Measurements from ENCODE around the gene OLFML1.
A peak's percentile ranks its signal among the peaks of the same experiment; 100 is the strongest.

Gene OLFML1

DNA sequence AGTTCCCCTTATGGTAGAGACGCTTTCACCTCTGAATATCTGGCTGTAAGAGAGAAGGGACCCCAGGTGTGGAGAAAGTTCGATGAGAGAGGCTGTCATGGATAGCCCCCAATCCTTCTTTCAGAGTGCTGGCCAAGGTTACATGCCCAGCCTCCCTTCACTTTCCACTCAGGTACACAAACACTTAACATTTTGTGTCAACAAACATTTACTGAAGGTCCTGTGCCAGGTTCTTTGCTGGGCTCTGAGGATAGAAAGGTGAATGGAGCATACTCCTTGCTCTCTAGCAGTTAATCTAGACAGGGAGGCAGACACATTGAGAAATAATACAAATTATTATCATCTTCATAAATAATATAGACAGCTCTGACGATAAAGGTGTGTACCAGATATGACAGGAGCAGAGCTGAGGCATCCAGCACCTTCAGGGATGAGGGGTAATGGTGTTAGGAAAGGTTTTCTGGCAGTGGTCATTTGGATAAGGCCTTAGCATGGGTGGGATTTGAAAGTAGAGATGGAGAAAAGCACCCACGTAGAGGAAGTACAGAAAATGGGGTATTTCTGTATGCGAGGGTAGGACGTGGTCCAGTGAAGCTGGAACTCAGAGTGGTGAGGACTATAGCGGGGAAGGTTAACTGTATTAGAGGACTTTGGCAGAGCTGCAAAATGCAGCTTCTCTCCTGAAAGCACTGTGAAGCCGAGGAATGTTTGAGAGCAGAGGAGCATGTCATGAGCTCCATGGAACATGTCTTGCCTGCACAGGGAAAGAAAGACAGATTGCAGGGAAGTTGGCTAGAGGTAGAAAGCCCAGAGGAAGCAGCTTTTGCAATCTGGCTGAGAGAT is 48.1 kb downstream of the OLFML1 start:
- no peak for DNase-seq

DNA sequence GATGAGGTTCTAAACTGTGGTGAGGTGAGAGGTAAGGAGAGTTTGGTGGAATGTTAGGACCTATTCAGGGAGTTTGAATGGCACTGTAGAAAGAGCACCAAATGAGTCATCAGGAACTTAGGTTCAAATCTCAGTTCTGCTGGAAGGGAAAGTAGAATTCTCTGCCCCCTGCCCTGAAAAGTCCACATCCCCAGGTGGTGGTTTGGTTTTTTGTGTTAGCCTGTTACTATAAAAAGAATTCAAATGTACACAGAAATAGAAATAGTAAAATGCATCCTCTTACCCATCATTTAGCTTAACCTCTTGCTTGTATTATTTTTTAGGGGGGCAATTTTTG is 48.7 kb downstream of the OLFML1 start:
- DNase-seq = no peak

DNA sequence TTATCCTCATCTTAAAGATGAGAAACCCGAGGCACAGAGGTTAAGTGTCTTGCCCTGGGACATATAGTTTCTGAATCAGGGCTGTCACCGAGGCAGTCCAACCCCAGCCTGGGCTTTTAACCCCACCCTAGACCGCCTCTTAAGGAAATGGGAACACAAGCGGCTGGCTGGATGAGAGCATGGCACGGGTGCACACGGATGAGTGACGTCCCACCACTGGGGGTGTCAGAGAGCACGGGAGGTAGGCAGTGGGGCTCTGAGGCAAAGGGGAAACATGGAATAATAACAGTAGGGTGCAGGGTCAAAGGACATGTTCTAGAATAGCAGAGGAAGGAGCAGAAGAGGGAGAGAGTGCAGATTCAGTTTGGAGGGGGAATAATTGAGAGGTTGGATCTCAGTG is 50.8 kb downstream of the OLFML1 start:
- DNase-seq = no peak

DNA sequence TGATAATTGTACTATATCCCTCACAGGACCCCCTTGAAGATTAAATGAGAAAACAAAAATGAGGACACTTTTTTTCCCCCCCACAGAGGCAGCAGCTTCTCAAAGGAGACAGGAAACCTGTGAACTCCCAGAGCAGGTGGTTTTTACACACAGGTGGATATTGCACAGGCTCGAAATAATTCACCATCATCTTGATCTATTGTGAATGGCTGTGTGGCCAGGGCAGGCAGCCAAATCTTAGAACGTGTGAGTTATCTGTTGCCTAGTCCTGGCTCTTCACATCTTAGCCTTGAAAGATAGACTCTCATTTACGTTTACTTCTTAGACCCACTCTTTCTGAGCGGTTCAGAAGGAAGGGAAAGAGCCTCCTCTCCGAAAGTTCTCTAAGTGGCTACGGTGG is 52.0 kb downstream of the OLFML1 start:
- DNase-seq = peak; percentile 51

DNA sequence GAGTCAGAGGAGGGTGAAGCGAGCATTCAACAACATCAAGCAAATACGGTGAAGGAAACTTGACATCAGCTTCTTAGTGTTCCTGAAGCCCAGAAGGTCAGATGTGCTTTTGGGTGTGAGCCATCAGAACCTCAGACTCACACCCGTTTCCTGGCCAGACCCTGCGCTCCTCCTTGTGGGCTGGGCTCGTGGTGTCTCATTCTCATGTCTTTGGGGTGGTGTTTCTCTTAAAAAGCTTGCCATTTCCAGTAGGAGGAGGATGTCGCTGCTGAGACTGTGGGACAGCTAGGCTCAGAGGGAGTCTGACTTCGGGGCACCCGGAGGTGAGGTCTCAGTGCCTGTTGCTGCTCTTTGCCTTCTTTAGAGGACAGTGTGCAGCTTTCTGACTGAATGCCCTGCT is 52.7 kb downstream of the OLFML1 start:
- DNase-seq = no peak

DNA sequence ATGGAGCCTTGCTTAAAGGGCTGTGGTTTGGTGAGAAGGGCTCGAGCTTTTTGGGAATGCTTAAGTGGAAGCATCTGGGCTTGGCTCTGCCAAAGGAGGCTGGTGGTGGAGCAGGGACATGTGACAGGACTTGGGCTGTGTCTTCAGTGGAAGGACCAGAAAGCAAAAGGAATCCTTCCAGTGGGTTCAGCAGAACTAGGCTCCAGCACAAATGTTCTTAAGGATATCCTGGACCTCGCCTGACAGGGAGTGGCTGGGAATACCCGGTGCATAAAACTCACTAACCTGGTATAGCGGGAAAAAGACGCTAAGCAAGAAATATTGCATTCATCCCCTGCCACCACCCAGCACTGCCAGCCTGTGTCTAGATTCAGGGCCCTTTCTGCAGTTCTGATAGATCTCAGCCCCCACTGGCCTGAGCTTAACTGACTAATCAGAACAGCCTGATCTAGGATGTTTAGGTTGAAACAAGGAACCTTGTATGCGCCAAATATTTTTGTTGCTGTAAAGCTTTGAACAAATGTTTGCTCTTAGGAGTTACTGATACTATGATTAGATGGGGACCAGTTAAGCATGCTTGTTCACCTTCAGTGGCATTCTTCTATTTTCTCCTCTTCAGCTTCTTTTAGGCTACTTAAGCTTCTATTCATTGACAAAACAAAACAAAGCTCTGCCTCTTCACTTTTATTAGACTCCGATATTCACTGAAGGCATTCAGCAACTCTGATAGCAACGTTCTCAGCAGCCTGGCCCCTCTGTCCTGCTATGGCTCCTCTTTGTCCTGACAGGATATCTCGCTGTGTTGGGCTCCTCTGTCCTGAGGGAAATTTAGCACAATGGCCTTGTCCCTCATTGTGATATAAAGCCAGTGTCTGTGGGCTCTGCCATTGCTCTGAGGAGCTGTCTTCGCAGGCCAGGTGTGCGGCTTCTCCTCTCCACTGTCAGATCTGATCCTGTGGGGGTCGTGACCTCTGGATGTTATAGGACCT is 53.5 kb downstream of the OLFML1 start:
- no peak for DNase-seq

DNA sequence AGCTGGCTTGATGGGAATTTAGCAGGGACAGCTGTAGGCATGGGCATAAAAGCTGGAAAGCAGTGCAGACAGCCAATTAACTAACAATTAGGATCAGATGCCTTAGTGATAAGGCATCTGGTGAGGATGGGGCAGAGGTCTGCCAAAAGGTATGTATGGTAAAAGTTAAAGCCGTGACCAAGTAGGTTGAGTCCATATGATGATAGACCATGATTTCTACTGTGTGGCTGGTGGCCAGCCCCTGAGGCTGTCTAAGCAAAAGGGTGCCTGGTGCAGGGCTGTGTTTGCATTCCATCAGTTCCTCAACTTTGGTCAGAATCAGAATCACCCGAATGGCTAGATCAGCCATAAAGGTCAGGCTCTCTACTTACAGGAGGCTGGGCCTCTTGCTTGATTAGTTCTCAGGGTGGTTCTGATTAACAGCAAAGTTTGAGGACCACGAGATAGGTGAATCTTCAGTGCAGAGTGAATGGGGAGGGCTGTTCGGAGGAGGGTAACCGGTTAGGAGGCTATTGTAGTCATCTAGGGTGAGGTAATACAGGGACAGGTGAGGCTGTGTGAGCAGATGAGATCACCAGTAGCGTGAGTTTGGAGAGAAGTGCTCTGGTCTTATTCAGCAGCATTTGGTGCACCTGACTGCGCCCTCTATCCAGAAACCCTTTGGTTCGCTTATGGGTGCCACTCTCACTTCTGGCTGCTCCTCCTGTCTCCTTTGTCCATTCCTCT is 55.7 kb downstream of the OLFML1 start:
- DNase-seq = no peak

DNA sequence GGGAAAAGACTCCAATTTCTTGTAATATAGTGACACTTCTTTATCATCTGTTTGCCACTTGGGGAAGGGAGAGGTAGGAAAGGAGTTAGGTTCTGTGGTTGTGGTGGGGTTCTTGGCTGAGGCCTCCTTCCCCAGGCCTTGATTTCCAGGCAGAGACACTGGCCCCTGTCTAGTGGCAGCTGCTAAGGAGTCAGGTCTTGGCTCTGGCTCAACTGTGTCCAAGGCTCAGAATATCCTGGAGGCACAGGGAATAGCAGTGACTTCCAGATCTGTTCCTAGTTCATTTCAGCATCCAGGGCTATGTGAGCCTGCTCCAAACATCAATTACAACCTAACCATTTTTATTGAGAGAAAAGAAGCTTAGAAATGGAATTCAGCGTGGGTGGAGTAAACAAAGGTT is 58.0 kb downstream of the OLFML1 start:
- DNase-seq = no peak

DNA sequence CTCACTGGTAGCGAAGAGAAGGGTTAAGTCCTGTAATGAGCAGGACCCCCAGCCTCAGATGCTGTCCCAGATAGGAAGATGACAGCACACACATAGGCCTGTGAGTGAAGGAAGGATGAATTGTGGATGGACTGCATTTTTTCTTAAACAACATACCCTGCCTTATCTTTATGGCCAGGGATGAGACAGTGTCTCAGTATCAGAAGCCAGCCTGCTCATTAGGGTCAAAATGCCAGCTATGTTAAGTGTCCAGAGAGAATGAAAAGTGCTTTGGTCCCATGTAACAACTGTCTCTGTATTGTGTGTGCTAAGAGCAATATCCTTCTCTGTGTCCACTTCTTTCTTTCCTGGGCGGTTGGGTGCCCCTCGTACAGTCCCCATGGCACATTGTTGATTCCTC is 58.7 kb downstream of the OLFML1 start:
- no peak for DNase-seq

DNA sequence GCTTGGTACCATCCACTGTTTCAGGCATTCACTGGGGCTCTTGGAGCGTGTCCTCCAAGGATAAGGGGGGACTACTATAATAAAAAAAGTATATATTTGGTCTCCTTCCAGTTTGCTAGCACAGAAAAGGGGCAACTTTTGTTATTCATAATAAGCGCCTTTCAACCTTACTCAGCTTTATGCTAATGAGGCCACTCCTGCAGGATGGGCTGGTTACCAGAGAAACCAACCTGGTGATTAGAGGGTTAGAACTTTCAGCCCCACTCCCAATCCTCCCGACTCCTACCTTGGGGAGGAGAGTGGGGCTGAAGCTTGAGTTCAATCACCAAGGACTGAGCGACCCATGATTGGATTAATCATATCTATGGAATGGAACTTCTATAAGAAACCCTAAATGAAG is 60.3 kb downstream of the OLFML1 start:
- no peak for DNase-seq

DNA sequence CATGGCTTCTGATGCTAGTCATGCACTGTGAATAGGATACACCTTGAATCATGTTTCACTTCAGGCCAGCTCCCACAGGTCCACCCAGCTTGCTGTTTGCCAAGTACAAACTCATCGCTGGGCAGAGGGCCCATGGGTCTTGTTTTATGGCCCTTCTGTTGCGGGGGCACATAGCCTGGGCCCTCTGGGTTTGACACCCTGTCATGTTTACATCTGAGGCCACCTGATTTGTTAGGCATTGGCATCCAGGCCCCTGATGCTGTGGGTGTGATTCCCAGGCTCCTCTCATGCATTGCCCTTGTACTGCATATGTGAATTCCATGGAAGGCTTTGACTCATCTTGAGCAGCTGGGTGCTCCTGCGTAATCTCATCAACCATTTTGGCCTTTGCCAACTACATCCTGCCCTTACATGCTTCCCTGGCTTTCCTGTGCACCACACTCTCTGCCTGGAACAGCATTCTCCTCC is 61.1 kb downstream of the OLFML1 start:
- no peak for DNase-seq

DNA sequence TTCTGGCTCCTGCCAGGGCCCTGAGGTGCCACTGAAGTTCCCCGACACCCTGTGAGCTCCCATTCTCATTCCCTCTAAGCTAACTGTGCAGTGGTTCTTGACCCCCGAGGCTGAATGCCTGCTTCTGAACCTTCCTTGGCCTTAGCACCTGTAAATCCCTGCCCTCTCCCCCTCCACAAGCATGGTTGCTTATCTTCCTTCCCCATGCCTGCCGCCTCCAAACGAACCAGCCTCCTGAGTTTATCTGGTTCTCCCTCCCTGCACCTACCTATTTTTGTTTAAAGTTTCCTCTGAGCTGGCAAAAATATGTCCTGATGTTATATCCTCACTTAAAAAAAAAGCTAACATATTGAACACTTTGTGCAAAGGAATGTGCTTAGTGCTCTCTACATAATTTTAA is 62.4 kb downstream of the OLFML1 start:
- no peak for DNase-seq

DNA sequence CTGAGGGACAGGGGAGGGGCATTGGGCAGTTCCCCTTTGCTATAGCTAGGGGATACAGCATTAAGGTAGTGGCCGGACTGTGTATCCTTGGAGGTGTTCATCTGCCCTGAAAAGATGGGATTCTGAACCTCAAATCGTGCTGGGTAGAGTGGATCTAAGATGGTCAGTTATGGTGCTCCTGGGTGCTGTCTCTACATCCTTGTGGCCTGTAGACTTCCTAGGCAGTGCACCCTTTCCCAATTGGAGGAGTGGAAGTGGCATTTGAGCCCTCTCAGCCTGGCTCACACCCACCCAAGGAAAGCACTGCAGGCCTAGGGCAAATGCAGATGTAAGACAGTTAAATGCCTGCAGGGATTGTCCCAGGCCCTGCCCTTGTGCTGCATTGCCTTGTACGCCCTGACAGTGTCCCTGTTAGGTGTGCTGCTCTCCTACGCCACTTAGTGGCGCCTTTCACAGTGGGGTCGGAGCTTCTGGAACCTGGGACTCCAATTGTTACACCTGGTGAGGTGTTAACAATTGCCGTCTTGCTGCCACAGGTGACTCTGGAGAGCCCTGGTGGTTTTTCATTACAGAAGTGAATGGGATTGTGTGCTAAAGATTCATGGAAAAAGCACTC is 63.5 kb downstream of the OLFML1 start:
- DNase-seq = no peak

DNA sequence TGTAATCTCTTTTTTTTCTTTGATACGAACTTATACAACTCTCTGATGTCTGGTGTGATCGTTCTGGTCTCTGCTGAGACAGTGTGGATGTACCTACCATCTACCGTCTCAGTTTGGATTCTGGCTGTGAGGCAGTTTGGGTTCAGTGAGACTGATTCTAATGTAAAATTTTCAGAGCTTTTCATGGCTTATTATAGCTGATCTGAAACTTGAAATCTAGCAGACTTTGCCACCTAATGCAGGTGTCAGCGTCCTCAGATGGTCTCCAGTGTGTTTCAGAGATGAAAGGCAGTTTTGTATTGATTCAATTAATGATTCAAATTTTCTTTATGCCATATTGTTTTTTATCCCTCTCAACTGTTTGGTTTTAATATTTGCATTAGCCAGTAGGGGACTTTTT is 64.4 kb downstream of the OLFML1 start:
- DNase-seq = no peak

DNA sequence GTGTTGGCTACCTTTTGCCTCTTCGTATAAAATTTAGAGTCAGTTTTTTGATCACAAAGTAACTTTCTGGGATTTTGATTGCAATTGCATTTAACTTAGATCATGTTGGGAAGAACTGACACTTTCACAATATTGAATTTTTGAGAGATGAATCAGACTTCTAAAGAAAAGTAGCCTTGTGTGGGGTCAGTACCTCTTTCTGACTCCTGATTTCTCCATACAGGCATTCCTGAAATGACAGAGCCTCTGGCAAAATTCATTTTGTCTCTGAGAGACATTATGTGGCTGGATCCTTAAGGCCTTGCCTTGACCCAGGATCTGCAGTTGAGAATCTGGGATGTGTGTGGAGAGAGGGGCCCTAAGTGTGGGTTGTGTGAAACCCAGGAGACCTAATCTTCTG is 66.3 kb downstream of the OLFML1 start:
- no peak for DNase-seq

DNA sequence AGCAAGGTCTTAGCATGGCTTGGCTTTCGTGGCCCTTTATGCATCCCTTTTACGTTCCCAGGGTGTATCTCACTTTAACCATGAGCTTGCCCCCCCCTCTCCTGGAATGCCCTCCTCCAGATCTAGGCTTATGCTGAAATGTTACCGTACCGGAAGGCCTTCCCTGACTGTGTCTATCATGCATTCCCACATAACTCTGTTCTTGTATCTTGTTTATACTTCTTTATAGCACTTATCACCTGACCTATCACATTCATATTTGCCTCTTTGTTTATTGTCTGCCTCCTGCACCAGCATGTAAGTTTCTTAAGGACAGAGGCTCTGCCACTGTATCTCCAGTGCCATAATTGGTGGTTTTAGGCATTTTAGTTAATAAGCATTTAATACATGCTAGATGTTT is 67.4 kb downstream of the OLFML1 start:
- DNase-seq = no peak

DNA sequence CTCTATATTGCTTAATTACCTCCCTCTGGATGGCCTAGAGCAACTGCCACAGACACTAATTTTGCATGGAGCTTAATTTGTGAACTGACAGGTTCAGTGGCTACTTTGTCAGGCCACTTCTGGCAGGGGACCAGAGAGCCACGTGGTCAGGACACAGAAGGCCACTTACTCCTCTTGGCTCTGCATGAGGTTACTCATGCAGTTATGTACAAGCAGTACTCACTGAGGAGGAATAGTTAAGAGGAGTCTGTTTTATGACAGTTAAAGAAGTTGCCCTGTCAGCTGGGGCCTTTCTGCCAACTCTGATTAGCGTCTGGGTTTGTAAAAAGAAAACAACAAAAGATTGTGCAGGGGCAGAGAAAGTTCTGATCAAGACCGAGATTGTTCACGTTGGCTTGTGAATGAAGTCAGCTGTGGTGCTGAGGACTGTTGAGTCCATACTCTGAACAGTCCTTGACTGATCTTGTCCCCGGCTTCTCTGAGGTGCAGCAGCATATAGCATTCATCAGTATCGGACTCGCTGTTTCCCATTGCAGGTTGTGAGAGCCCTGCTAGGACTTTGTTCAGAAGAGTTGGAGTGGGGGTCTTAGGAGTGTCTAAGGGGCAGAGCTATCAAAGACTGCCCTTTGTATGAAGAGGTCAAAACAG is 69.9 kb downstream of the OLFML1 start:
- DNase-seq = peak; percentile 79

DNA sequence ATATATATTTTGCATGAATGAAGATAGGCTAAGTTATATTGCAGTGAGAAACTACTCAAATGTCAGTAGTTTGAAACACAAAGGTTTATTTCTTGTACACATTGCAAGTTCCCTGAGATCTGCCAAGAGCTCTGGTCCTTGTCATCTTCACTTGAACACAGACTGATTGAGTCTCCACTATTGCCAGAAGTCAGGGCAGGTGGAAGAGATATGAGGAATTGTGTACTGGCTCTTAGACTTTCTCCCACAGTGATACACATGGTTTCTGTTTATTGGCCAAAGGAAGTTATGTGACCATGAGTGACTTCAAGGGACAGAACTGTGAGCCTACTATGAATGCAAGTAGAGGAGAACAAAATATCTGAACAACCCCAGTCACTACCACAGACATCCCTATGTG is 72.7 kb downstream of the OLFML1 start:
- DNase-seq = no peak

DNA sequence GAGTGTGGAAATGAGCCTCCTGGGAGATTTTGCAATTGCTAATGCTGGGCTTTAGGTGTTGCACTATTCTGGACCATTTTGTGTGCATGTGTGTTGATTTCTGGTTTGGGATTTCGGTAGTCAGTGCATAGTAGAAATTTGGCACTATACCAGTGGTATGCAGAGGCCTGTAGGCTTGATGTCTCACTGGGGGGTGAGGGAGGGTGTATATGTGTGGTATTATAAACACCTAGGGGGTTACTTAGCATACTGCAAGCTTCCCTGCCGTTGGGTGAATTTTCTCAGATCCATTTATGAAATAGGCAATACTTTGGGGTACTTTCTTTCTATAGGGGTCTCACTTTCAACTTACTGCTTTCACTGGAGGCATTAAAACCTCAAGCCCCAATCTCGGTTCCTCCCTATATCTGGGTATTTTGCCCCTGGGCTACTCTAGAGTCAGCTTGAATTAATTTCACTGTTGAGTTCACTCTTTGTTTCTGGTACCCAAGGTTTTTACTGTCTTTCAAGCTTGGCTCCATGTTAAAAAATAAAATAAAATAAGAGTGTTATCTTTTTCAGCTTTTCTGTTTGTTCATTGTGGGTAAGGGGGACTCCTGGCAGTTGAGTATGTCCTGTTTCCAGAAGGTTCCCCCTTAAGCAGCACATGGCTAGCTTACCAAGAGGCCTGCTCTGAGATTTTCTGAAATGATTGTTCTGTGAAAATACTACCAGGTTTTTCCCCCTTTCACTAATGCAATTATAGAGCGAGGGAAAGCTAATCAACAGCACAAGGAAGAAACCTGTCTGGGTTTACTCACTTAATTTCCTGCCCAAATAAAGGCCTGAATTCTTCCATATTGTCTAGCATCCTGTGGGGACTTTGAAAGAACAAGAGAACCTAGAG is 74.3 kb downstream of the OLFML1 start:
- no peak for DNase-seq

Data from NCI-H1105 treated with DMSO at 0.1 percent for 48 hours (cell line).